Left hindlimb (tissue), 1 donor: ENCODE data around the gene EAPP.
A peak's percentile ranks its signal among the peaks of the same experiment; 100 is the strongest.
"Not testable (repeated sequence)": the region's sequence is repeated elsewhere in the genome, so short reads cannot be mapped to it uniquely, and the experiment has no call there.

Experiments
- DNase-seq: peaks from one replicate; pipeline ENCODE4 v3.0.0-alpha.2; 2018

Gene EAPP

GRCh38 chr14:34537677-34538009, 1.9 kb downstream of the EAPP start:
- DNase-seq, result no peak

GRCh38 chr14:34536951-34537676, 2.4 kb downstream of the EAPP start:
- DNase-seq, result no peak

- DNase-seq, result no peak
These were observed 11.9 kb downstream of the EAPP start for GRCh38 chr14:34527591-34527990.

GRCh38 chr14:34524216-34524615, 15.3 kb downstream of the EAPP start:
- DNase-seq, result not testable (repeated sequence)

- no peak for DNase-seq
These were observed 17.0 kb downstream of the EAPP start for GRCh38 chr14:34522496-34522895.

- DNase-seq, result not testable (repeated sequence)
These were observed 18.4 kb downstream of the EAPP start for GRCh38 chr14:34521071-34521470.

GRCh38 chr14:34520304-34520970, 19.1 kb downstream of the EAPP start:
- not testable (repeated sequence) for DNase-seq

GRCh38 chr14:34507884-34508283, 31.6 kb downstream of the EAPP start:
- DNase-seq, result no peak

GRCh38 chr14:34507459-34507858, 32.0 kb downstream of the EAPP start:
- no peak for DNase-seq

GRCh38 chr14:34505124-34505491, 34.4 kb downstream of the EAPP start:
- not testable (repeated sequence) for DNase-seq

GRCh38 chr14:34504027-34504426, 35.5 kb downstream of the EAPP start:
- not testable (repeated sequence) for DNase-seq

- no peak for DNase-seq
These were observed 36.8 kb downstream of the EAPP start for GRCh38 chr14:34502545-34503225.

GRCh38 chr14:34502001-34502400, 37.5 kb downstream of the EAPP start:
- no peak for DNase-seq

GRCh38 chr14:34501004-34501580, 38.4 kb downstream of the EAPP start:
- DNase-seq, result no peak

- DNase-seq, result no peak
These were observed 40.7 kb downstream of the EAPP start for GRCh38 chr14:34498684-34499412.

GRCh38 chr14:34496679-34497513, 42.6 kb downstream of the EAPP start:
- peak; percentile 88 for DNase-seq

- no peak for DNase-seq
These were observed 43.4 kb downstream of the EAPP start for GRCh38 chr14:34496007-34496678.

- no peak for DNase-seq
These were observed 50.2 kb downstream of the EAPP start for GRCh38 chr14:34489324-34489723.

- DNase-seq, result no peak
These were observed 51.0 kb downstream of the EAPP start for GRCh38 chr14:34488528-34488927.

- no peak for DNase-seq
These were observed 54.8 kb downstream of the EAPP start for GRCh38 chr14:34484726-34485125.

- DNase-seq, result no peak
These were observed 57.0 kb downstream of the EAPP start for GRCh38 chr14:34482463-34482862.

- DNase-seq, result no peak
These were observed 59.8 kb downstream of the EAPP start for GRCh38 chr14:34479694-34480093.
